ENCODE results near the gene TIMM10B. TPM values are rescaled to one million over a fixed set of nuclear protein-coding genes. Genes with fewer than 3 reads are reported as not detected.

TIMM10B gene
- total and polyA plus RNA-seq, 9 of the 15 experiments (the other 6 are each of a cell fraction or from before 2014, with no cell fraction given), result 43.2 to 163 (median 57.0) TPM

- H4K20me1 ChIP-seq (replicated peaks; ENCODE audit: control insufficient read depth, insufficient read depth, low read length), result no peaks in the 10 kb centered on the region
- no peak overlapping the region for H3K27ac ChIP-seq (ENCODE audit: extremely low read depth, low read depth, low read length)
- 14% methylated on average over 2 of the region's 2 CpGs for WGBS (ENCODE audit: insufficient coverage, low coverage, missing lambda C conversion rate)
- no peak overlapping the region for H2AFZ ChIP-seq (ENCODE audit: low read depth, low read length)
- H3K9me1 ChIP-seq (ENCODE audit: control insufficient read depth, insufficient read depth, low read length), result no peaks in the 10 kb centered on the region
- no TSS peak for BruUV-seq (replicated peaks)
- FAIRE-seq, result no peak
- no peaks in the 10 kb centered on the region for H3K79me2 ChIP-seq (ENCODE audit: control insufficient read depth, insufficient read depth, low read length)
- ATAC-seq, result no peak
- no peak for DNase-seq (ENCODE audit: extremely low read depth in 1 of 4, low spot score in 3 of 4)
- H3K27me3 ChIP-seq (ENCODE audit: control insufficient read depth in 2 of 2, insufficient read depth in 2 of 2, low read length in 2 of 2), result no peaks in the 10 kb centered on the region
- POLR2A ChIA-PET, result interaction anchor here (0.9 to 1.1 kb wide), 2 partner anchors 20 to 69 kb away, joined by 3 read pairs; partner anchors contain the start of gene SMPD1
- H3K4me3 ChIP-seq, result no peak overlapping the region
- H3K4me2 ChIP-seq (ENCODE audit: insufficient read depth, low read length), result no peak overlapping the region
- H3K9ac ChIP-seq (ENCODE audit: insufficient read depth in 1 of 2, low read depth in 2 of 2, low read length in 2 of 2), result no peak overlapping the region
- H3K9me3 ChIP-seq (replicated peaks; ENCODE audit: control insufficient read depth, insufficient read depth, low read depth, low read length), result no peaks in the 10 kb centered on the region
- in situ Hi-C loops (cut with MboI), result no loop called here
- H3K4me1 ChIP-seq (replicated peaks in 1 of 2; ENCODE audit: control insufficient read depth in 2 of 2, insufficient read depth in 2 of 2, low read length in 2 of 2), result no peaks in the 10 kb centered on the region
- no peaks in the 10 kb centered on the region for H3K36me3 ChIP-seq (ENCODE audit: control insufficient read depth, insufficient read depth, low read length)
- CTCF ChIA-PET (ENCODE audit: low intra/inter-chr PET ratio), result no interaction called here
- intact Hi-C loops (cut with micrococcal nuclease), result no loop called here
- TF ChIP-seq ETV6 (IDR thresholded peaks at IDR 0.05; ENCODE audit: borderline replicate concordance in 1 of 2, low read depth in 2 of 2, low read length in 1 of 2) (no peak), ETV6 (CRISPR knock-in tag; IDR thresholded peaks at IDR 0.05; ENCODE audit: borderline replicate concordance) (no peak), ZNF696 (CRISPR knock-in tag; conservative IDR thresholded peaks at IDR 0.05) (no peak), TGIF2 (CRISPR knock-in tag; IDR thresholded peaks at IDR 0.05) (no peak), AFF4 (CRISPR knock-in tag; IDR thresholded peaks at IDR 0.05) (no peak), CREB3L1 (IDR thresholded peaks at IDR 0.05; ENCODE audit: borderline replicate concordance, low read depth) (no peak), TOE1 (IDR thresholded peaks at IDR 0.05; ENCODE audit: borderline replicate concordance) (no peak), TOE1 (CRISPR knock-in tag; IDR thresholded peaks at IDR 0.05; ENCODE audit: borderline replicate concordance, low read depth) (no peak), SMARCE1 (IDR thresholded peaks at IDR 0.05) (no peak), HLTF (IDR thresholded peaks at IDR 0.05) (no peak), ZBTB34 (CRISPR knock-in tag; IDR thresholded peaks at IDR 0.05) (no peak), MCM2 (IDR thresholded peaks at IDR 0.05; ENCODE audit: low read depth) (no peak), TRIM24 (IDR thresholded peaks at IDR 0.05) (no peak), EP300 (IDR thresholded peaks at IDR 0.05; ENCODE audit: low read length) (no peak), MAZ (CRISPR knock-in tag; conservative IDR thresholded peaks at IDR 0.05 in 1 of 2, IDR thresholded peaks at IDR 0.05 in 1 of 2) (no peak)
These were observed 22.8 kb upstream of the TIMM10B start for GRCh38 chr11:6458352-6459098.
